Measurements from ENCODE around the gene COPA.

- TF ChIP-seq CTCF (IDR thresholded peaks at IDR 0.05 in 2 of 3, conservative IDR thresholded peaks at IDR 0.05 in 1 of 3; ENCODE audit: control insufficient read depth in 2 of 3, extremely low read depth in 1 of 3, insufficient read depth in 1 of 3, low read depth in 3 of 3, low read length in 3 of 3) (no peak), SIN3A (IDR thresholded peaks at IDR 0.05; ENCODE audit: low read depth, low read length) (no peak), CHD4 (IDR thresholded peaks at IDR 0.05) (no peak), POLR2AphosphoS5 (IDR thresholded peaks at IDR 0.05; ENCODE audit: low read length) (no peak), EGR1 (IDR thresholded peaks at IDR 0.05; ENCODE audit: borderline replicate concordance in 1 of 2, low read depth in 2 of 2, low read length in 2 of 2) (no peak), CEBPB (IDR thresholded peaks at IDR 0.05; ENCODE audit: borderline replicate concordance in 1 of 2, low read depth in 2 of 2, low read length in 2 of 2) (no peak), EZH2 (IDR thresholded peaks at IDR 0.05; ENCODE audit: borderline replicate concordance, control insufficient read depth, low read depth, low read length) (no peak)
- TF ChIP-seq, protein P1, sequence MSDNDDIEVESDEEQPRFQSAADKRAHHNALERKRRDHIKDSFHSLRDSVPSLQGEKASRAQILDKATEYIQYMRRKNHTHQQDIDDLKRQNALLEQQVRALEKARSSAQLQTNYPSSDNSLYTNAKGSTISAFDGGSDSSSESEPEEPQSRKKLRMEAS (IDR thresholded peaks at IDR 0.05; ENCODE audit: low read depth, low read length): no peak
These were observed 20.0 kb upstream of the COPA start for GRCh38 chr1:160363010-160363409.

Measured in GM12878 (cell line).